A673 (cell line): ENCODE data around the gene MAP1S.

ENCODE experiments used
- EZH2 ChIP-seq: fragments of 200-600 bp; sonication (generic); IDR thresholded peaks from 2 replicates; pipeline ENCODE4 v1.6.1; 2017; ENCODE audit warnings: borderline replicate concordance, low read depth, mild to moderate bottlenecking, mixed read lengths, antibody characterized with exemption, low read length; ENCODE audit not compliant: poor library complexity, severe bottlenecking
- TF ChIP-seq, protein P1 (sequence below): fragments of 300-800, 200-600 bp; sonication (generic); conservative IDR thresholded peaks from 2 replicates; pipeline ENCODE4 v1.5.1; 2017; ENCODE audit warnings: low read depth, mild to moderate bottlenecking, antibody characterized with exemption, low read length, moderate library complexity, mixed read lengths

DNA sequence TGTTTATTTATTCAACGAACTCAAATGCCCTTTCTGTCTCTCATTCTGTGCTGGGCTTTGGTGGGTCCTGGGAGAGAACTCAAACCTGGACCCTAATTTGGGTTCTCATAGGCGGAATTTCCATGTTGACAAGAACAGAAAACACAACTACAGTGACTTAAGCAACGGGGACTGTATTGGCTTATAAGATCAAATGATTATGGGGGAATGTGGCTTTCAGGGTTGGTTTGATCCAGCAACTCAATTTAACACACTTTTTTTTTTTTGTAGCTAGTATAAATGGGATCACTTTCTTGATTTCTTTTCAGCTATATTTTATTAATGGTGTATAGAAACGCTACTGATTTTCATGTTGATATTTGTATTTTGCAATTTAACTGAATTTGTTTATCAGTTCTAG, 41.9 kb downstream of the MAP1S start:
- no peak for TF ChIP-seq EZH2
- TF ChIP-seq, protein P1, sequence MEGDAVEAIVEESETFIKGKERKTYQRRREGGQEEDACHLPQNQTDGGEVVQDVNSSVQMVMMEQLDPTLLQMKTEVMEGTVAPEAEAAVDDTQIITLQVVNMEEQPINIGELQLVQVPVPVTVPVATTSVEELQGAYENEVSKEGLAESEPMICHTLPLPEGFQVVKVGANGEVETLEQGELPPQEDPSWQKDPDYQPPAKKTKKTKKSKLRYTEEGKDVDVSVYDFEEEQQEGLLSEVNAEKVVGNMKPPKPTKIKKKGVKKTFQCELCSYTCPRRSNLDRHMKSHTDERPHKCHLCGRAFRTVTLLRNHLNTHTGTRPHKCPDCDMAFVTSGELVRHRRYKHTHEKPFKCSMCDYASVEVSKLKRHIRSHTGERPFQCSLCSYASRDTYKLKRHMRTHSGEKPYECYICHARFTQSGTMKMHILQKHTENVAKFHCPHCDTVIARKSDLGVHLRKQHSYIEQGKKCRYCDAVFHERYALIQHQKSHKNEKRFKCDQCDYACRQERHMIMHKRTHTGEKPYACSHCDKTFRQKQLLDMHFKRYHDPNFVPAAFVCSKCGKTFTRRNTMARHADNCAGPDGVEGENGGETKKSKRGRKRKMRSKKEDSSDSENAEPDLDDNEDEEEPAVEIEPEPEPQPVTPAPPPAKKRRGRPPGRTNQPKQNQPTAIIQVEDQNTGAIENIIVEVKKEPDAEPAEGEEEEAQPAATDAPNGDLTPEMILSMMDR = no peak
